Fibroblast of villous mesenchyme (primary cell): ENCODE results near the gene EPRS1. TPM values are rescaled to one million over a fixed set of nuclear protein-coding genes. Genes with fewer than 3 reads are reported as not detected.
"Not testable (repeated sequence)": the region's sequence is repeated elsewhere in the genome, so short reads cannot be mapped to it uniquely, and the experiment has no call there.

ENCODE experiments used
- DNase-seq: peaks from one replicate; pipeline ENCODE4 v3.0.0-alpha.2; 2010; ENCODE audit warnings: low read depth
- H3K4me3 ChIP-seq: 2 replicates; pipeline ENCODE4 v1.5.1; 2011; ENCODE audit warnings: low read depth, mild to moderate bottlenecking, low read length
- total RNA-seq: library from RNA; depleted of rRNA; stranded (reverse); fragments of >200 nt; gene quantifications from 2 replicates; pipeline ENCODE4 v1.2.3, GENCODE V29; 2012
- TF ChIP-seq, protein P1 (sequence below): IDR thresholded peaks from 2 replicates; pipeline ENCODE4 v1.5.1; 2012; ENCODE audit warnings: low read depth, mild to moderate bottlenecking, low read length; ENCODE audit not compliant: insufficient read depth

EPRS1 gene
- total RNA-seq, 1 donor: 193 TPM

DNA sequence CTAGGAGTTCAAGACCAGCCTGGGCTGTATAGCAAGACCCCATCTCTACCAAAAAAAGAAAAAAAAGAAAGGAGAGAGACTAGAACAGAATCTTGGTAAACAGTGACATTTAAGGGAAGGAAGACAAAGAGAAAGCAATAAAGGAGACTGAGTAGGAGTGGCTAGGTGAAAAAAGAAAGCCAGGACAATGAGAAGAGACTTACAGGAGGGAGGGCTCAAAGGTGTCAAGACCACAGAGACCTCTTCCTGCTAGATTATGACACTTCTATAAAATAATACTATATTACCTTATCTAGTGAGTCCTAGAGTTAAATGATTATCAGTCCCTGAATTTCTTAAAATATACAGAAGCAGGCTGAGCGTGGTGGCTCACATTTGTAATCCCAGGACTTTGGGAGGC lies 10.1 kb upstream of the EPRS1 start:
- DNase-seq: no peak
- TF ChIP-seq, protein P1, sequence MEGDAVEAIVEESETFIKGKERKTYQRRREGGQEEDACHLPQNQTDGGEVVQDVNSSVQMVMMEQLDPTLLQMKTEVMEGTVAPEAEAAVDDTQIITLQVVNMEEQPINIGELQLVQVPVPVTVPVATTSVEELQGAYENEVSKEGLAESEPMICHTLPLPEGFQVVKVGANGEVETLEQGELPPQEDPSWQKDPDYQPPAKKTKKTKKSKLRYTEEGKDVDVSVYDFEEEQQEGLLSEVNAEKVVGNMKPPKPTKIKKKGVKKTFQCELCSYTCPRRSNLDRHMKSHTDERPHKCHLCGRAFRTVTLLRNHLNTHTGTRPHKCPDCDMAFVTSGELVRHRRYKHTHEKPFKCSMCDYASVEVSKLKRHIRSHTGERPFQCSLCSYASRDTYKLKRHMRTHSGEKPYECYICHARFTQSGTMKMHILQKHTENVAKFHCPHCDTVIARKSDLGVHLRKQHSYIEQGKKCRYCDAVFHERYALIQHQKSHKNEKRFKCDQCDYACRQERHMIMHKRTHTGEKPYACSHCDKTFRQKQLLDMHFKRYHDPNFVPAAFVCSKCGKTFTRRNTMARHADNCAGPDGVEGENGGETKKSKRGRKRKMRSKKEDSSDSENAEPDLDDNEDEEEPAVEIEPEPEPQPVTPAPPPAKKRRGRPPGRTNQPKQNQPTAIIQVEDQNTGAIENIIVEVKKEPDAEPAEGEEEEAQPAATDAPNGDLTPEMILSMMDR: no peak
- no peak overlapping the region for H3K4me3 ChIP-seq

DNA sequence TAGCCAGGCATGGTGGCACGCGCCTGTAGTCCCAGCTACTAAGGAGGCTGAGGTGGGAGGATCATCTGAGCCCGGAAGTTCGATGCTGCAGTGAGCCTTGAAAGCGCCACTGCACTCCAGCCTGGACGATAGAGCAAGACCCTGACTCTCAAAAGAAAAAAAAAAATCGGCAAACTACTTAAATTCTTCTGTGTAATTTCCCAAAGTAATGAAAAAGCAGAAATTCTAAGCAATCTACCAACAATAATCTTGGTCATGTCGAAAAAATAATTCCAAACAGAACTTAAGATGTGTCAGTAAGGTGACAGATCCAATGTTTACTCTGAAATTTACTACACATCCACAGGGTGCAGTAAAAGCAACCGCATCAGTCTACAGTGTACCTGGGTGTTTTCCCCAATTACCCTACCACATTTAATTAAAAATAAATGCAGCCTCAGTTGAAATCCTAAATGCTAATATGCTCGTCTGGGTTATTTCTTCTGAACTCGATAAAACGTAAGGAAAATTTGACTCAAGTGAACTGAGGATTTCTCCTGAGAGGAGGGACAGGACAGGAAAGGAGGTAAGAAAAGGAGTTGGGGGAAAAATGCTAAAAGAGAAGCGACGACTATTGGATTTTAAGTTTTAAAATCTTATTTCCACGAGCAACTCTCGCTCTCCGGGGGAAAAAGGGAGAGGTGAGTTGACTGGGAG lies 801 bp downstream of the EPRS1 start:
- peak overlapping the region; percentile 99 for H3K4me3 ChIP-seq
- peak; percentile 29 for DNase-seq
- TF ChIP-seq, protein P1: no peak

DNA sequence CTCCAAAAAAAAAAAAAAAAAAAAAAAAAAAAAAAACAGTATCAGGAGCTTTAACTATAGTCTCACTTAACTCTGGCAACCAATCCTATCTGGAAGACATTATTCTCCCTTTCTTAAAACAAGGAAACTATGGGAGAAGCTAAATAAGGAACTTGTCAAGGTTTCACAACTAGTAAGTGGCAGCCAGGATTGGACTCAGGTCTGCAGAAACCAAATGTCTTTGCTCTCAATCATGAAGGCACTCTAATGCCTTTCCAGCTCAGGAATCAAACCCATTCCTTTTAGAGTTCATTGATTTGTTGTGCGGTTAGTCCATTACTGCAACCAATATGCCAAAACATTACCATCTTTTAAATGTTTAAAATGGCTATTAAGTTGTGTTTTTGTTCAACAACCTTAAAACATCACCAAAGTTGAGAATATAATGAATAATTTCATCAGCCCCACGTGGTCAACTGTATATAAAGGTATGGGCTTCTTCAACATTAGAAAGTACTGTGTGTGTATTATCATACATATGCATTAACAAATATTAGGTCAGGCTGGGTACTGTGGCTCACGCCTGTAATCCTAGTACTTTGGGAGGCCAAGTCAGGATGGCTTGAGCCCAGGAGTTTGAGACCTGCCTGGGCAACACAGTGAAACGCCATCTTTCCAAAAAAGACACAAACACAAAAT lies 1.5 kb downstream of the EPRS1 start:
- TF ChIP-seq, protein P1: no peak
- H3K4me3 ChIP-seq: peak overlapping the region; percentile 99
- DNase-seq: peak; percentile 2

DNA sequence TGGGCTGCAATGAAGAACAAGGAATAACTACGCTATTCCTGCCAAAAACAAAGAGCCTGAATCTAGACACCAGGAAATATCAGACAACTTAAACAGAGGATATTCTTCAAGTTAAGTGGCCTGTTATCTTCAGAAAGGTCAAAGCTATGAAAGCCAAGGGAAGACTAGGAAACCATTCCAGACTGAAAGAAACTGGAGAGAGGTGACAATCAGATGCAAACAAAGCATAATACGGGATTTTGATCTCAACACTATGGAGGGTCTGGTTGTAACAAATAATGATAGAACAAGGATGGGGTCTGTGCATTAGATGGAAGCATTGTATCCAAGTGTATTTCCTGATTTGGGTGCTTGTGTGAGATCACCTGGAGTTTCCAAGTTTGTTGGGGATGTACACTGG lies 2.7 kb downstream of the EPRS1 start:
- H3K4me3 ChIP-seq: no peak overlapping the region
- no peak for DNase-seq
- TF ChIP-seq, protein P1: no peak

DNA sequence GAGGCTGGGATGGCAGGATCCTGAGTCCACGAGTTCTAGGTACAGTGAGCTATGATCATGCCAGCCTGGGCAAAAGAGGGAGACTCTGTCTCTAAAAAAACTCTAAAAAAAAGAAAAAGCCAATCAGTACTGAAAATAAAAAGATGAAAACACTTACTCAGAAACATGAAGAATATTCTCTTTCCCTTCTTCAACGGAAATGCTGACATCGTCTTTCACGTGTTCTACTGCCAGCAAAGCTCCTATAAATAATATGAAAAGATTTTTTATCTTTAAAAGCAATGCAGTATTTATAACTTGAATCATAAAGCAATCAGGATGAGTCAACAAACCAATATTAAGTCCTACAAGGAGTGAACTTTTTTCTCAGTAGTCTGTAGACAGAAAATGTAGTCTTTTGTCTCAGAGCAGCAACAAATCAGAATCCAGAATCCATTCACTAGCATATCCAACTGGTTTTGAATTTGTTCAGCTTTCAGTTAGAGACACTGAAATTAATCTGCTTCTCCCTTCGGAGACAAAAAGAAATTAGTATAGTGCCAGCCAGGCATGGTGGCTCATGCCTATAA lies 6.2 kb downstream of the EPRS1 start:
- DNase-seq: no peak
- TF ChIP-seq, protein P1: no peak
- no peak overlapping the region for H3K4me3 ChIP-seq

DNA sequence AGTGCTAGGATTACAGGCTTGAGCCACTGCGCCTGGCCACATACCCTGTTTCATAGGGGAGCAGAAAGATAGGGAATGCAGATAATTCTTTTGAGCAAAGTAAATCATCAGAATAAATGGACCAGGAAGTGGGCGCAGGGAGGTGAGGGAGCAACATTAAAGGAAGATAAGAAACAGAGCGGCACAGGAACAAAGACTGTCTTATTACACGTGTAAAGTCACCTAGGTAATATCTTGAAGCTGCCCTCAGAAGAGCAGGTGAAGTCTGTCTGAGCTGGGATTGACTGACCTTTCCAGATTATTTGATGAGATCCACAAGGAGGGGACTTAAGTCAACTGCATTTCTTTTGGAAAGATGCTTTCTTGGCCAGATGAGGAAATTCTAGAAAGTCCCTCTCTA lies 7.7 kb downstream of the EPRS1 start:
- TF ChIP-seq, protein P1: no peak
- DNase-seq: no peak

DNA sequence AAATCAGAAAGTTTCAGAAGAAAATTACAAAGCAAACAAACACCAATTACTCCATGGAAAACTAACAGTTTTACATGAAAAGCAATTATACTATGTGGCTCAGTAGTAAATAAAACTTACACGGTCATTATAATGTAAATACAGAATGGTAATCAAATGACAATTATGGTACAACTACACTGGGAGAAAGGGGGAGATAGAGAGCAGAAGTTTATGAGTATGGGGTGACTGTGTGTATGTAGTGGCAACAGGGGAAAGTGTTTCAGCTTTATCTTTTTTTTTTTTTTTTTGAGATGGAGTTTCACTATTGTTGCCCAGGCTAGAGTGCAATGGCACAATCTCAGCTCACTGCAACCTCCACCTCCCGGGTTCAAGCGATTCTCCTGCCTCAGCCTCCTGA lies 8.5 kb downstream of the EPRS1 start:
- not testable (repeated sequence) for DNase-seq, H3K4me3 ChIP-seq

More for the DNA sequence above, 7.7 kb downstream of the EPRS1 start:
- H3K4me3 ChIP-seq: no peak overlapping the region
